Mammary epithelial cell (primary cell): ENCODE measurements around the gene ABCD1.

Source experiments
- EZH2 ChIP-seq: IDR thresholded peaks from 2 replicates; pipeline ENCODE4 v1.6.1; 2012; ENCODE audit warnings: low read length, inconsistent platforms, borderline replicate concordance
- TF ChIP-seq, protein P1 (sequence below), 2 donors: IDR thresholded peaks in 1 of 2; conservative IDR thresholded peaks in 1 of 2; 2 replicates each; pipeline ENCODE4 v1.5.1; 2011 to 2012; ENCODE audit warnings: inconsistent platforms in 2 of 2, low read length in 2 of 2, mild to moderate bottlenecking in 2 of 2, control low read depth in 1 of 2, low read depth in 1 of 2; ENCODE audit not compliant: insufficient read depth in 1 of 2; ENCODE audit errors: extremely low read depth in 1 of 2

DNA sequence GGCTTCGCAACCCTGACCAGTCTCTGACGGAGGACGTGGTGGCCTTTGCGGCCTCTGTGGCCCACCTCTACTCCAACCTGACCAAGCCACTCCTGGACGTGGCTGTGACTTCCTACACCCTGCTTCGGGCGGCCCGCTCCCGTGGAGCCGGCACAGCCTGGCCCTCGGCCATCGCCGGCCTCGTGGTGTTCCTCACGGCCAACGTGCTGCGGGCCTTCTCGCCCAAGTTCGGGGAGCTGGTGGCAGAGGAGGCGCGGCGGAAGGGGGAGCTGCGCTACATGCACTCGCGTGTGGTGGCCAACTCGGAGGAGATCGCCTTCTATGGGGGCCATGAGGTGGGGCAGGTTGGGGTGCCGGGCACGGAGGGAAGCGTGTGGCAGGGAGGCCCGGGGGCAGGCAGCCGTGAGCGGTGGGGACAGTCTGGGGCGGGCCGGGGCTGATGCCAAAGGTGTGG lies 1.2 kb downstream of the ABCD1 start:
- TF ChIP-seq, protein P1, sequence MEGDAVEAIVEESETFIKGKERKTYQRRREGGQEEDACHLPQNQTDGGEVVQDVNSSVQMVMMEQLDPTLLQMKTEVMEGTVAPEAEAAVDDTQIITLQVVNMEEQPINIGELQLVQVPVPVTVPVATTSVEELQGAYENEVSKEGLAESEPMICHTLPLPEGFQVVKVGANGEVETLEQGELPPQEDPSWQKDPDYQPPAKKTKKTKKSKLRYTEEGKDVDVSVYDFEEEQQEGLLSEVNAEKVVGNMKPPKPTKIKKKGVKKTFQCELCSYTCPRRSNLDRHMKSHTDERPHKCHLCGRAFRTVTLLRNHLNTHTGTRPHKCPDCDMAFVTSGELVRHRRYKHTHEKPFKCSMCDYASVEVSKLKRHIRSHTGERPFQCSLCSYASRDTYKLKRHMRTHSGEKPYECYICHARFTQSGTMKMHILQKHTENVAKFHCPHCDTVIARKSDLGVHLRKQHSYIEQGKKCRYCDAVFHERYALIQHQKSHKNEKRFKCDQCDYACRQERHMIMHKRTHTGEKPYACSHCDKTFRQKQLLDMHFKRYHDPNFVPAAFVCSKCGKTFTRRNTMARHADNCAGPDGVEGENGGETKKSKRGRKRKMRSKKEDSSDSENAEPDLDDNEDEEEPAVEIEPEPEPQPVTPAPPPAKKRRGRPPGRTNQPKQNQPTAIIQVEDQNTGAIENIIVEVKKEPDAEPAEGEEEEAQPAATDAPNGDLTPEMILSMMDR (conservative IDR thresholded peaks at IDR 0.05 in 1 of 2, IDR thresholded peaks at IDR 0.05 in 1 of 2; ENCODE audit: extremely low read depth in 1 of 2, insufficient read depth in 1 of 2, low read depth in 1 of 2, low read length in 2 of 2), result no peak
- no peak for TF ChIP-seq EZH2
